Gastrocnemius medialis (tissue), 4 donors: Measurements from ENCODE around the gene WASF1. TPM values are rescaled to one million over a fixed set of nuclear protein-coding genes. Genes with fewer than 3 reads are reported as not detected.

Experiments used
- ATAC-seq, 2 donors: fragments of 150-250 bp; one replicate each; pipeline ENCODE4 v1.9.1; 2016
- DNase-seq, 2 donors: peaks; one replicate each; pipeline ENCODE4 v3.0.0-alpha.2; 2019
- H3K27ac ChIP-seq, 4 donors: fragments of 200-600 bp; sonication (generic); 1 replicate in 1 of 4; 2 replicates in 3 of 4; pipeline ENCODE4 v1.5.1; 2016 to 2018; ENCODE audit warnings: mild to moderate bottlenecking in 2 of 4, moderate library complexity in 1 of 4
- H3K27me3 ChIP-seq, 3 donors: fragments of 200-600 bp; sonication (generic) in 2 of 3; 1 replicate in 1 of 3; 2 replicates in 2 of 3; pipeline versions ENCODE4 v1.5.1 to v1.6.0; 2016 to 2019; ENCODE audit warnings: mild to moderate bottlenecking in 1 of 3, moderate library complexity in 1 of 3
- H3K36me3 ChIP-seq, 2 donors: fragments of 200-600 bp; sonication (generic) in 1 of 2; one replicate each; pipeline ENCODE4 v1.5.1; 2017 to 2018
- H3K4me1 ChIP-seq, 2 donors: fragments of 200-600 bp; sonication (generic) in 1 of 2; one replicate each; pipeline ENCODE4 v1.5.1; 2016 to 2017; ENCODE audit warnings: mild to moderate bottlenecking in 2 of 2
- H3K4me3 ChIP-seq, 4 donors: fragments of 200-600 bp; sonication (generic) in 3 of 4; 1 replicate in 1 of 4; 2 replicates in 3 of 4; pipeline ENCODE4 v1.5.1; 2016 to 2019; ENCODE audit warnings: mild to moderate bottlenecking in 2 of 4
- H3K9me3 ChIP-seq, 3 donors: fragments of 200-600 bp; sonication (generic) in 2 of 3; 1 replicate in 1 of 3; 2 replicates in 2 of 3; pipeline ENCODE4 v1.5.1; 2016 to 2019
- POLR2A ChIP-seq, 2 donors: fragments of 450-650 bp; IDR thresholded peaks; one replicate each; pipeline ENCODE4 v1.6.1; 2017; ENCODE audit warnings: antibody characterized with exemption in 2 of 2, mild to moderate bottlenecking in 2 of 2, moderate library complexity in 2 of 2
- in situ Hi-C, 4 donors: fragments of 200-750 bp; cut with MboI; loops; one replicate each; pipeline versions ENCODE4 v1.15.0 to v1.8.0; 2017; ENCODE audit warnings: low sequenced_read_pairs in 4 of 4
- intact Hi-C: fragments of 100-400 bp; cut with DNase I; formaldehyde crosslinking; loops from one replicate; pipeline ENCODE4 v1.15.1; 2023; ENCODE audit warnings: low total_unique reads
- total RNA-seq, 4 donors: library from RNA; depleted of rRNA; stranded (reverse); fragments of >200 nt; gene quantifications; one replicate each; pipeline versions ENCODE4 v1.1.0 to v1.2.3, GENCODE V29; 2016
- TF ChIP-seq, protein P1 (sequence below), 5 experiments: fragments of 450-650 bp in 3 of 5; fragments of 200-600 bp in 2 of 5; sonication (generic) in 2 of 5; IDR thresholded peaks in 4 of 5; conservative IDR thresholded peaks in 1 of 5; 1 replicate in 4 of 5; 2 replicates in 1 of 5; pipeline ENCODE4 v1.5.1; 2016 to 2019; ENCODE audit warnings: antibody characterized with exemption in 5 of 5, mild to moderate bottlenecking in 3 of 5, moderate library complexity in 3 of 5

Gene WASF1
- total RNA-seq, 4 donors from 2014 or later = 0.41 to 2.7 (median 1.4) TPM

DNA sequence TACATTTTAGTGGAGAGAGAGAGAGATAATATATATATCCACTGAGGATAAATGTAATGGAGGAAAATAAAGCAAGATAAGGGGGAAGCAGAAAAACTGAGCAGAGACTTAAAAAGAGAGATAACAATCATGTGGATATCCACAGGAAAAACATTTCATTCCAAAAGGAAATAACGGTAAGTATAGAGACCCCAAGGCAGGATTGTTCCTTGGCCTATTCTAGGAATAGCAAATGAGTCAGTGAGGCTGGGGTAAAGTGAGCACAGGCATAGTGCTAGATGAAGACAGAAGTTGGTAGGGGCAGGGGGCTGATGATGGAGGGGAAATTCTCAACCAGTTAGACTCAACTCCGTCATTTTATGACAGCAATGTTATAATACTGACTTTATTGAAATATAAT lies 12.0 kb upstream of the WASF1 start:
- peaks cover 0 to 9% of the 10 kb centered on the region in 2 donors for H3K36me3 ChIP-seq
- H3K27me3 ChIP-seq = no peaks in the 10 kb centered on the region
- in situ Hi-C loops = loop anchor here in 3 of 4 donors (25.0 kb wide), 1 partner anchor 504 kb away; the partner anchor contains the start of genes AK9 (in 3 of the 3) and FIG4 (in 3 of the 3)
- no peak overlapping the region for H3K4me3 ChIP-seq
- no peak for DNase-seq
- no peak for ATAC-seq
- H3K27ac ChIP-seq = no peak overlapping the region
- TF ChIP-seq POLR2A (IDR thresholded peaks at IDR 0.05) = no peak
- TF ChIP-seq, protein P1, sequence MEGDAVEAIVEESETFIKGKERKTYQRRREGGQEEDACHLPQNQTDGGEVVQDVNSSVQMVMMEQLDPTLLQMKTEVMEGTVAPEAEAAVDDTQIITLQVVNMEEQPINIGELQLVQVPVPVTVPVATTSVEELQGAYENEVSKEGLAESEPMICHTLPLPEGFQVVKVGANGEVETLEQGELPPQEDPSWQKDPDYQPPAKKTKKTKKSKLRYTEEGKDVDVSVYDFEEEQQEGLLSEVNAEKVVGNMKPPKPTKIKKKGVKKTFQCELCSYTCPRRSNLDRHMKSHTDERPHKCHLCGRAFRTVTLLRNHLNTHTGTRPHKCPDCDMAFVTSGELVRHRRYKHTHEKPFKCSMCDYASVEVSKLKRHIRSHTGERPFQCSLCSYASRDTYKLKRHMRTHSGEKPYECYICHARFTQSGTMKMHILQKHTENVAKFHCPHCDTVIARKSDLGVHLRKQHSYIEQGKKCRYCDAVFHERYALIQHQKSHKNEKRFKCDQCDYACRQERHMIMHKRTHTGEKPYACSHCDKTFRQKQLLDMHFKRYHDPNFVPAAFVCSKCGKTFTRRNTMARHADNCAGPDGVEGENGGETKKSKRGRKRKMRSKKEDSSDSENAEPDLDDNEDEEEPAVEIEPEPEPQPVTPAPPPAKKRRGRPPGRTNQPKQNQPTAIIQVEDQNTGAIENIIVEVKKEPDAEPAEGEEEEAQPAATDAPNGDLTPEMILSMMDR (IDR thresholded peaks at IDR 0.05 in 4 of 5, conservative IDR thresholded peaks at IDR 0.05 in 1 of 5) = no peak
- H3K9me3 ChIP-seq = no peaks in the 10 kb centered on the region
- peaks cover 6 to 11% of the 10 kb centered on the region in 2 donors for H3K4me1 ChIP-seq
- intact Hi-C loops = no loop called here

DNA sequence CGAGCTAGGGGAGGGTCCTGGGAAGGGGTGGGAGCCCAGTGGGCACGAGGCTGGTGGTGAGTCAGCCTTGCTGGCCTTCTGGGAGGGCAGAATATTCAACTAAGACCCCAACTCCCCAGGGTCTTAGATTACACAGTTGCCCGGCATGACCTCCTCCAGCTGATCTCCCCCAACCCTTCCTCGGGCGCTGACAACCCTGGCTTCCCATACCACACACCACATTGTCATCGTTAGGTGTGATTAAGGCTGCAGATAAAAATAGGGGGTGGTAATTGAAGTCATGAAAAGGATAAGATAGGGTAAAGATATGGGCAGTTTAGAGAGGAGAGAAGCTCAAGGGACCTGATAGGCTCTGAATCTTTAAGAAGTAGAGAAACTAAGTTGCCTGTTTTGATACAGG lies 11.3 kb upstream of the WASF1 start:
- H3K4me3 ChIP-seq = no peak overlapping the region
- DNase-seq (no peak), ATAC-seq (no peak)
- intact Hi-C loops (no loop called here), in situ Hi-C loops (loop anchor here in 3 of 4 donors (25.0 kb wide), 1 partner anchor 503 kb away; the partner anchor contains the start of genes AK9 (in 3 of the 3) and FIG4 (in 3 of the 3))
- H3K9me3 ChIP-seq = no peaks in the 10 kb centered on the region
- H3K36me3 ChIP-seq = peaks cover 0 to 9% of the 10 kb centered on the region in 2 donors
- TF ChIP-seq POLR2A (IDR thresholded peaks at IDR 0.05) = no peak
- TF ChIP-seq, protein P1 (IDR thresholded peaks at IDR 0.05 in 4 of 5, conservative IDR thresholded peaks at IDR 0.05 in 1 of 5) = no peak
- H3K27me3 ChIP-seq = no peaks in the 10 kb centered on the region
- H3K27ac ChIP-seq = no peak overlapping the region
- peaks cover 6 to 16% of the 10 kb centered on the region in 2 donors for H3K4me1 ChIP-seq

DNA sequence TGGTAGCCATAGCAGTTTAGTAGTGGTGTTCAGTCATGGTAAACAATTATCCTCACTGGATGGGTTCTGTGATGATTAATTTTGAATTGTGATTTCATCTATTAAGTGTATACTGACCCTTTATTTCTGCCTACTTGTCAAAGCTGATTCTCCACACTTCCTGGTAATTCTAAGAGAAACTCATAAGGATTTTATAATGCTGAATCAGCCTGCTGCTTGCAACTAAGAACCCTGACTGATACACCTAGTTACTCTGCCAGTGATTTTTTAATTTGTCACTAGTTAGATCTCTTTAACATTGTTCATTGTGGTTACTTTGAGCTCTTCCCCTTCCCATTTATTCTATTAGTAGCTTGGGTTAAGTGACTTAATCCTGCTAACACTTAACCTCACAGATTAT lies 9.3 kb upstream of the WASF1 start:
- H3K9me3 ChIP-seq = no peaks in the 10 kb centered on the region
- H3K27me3 ChIP-seq = no peaks in the 10 kb centered on the region
- ATAC-seq (no peak), DNase-seq (no peak)
- no peak overlapping the region for H3K4me3 ChIP-seq
- in situ Hi-C loops (loop anchor here in 3 of 4 donors (25.0 kb wide), 1 partner anchor 501 kb away; the partner anchor contains the start of genes AK9 (in 3 of the 3) and FIG4 (in 3 of the 3)), intact Hi-C loops (loop anchor here (10.0 kb wide), 3 partner anchors 494 to 796 kb away; partner anchors contain the start of genes AK9, CDK19, FIG4 and RPF2)
- no peak overlapping the region for H3K27ac ChIP-seq
- peaks cover 16 to 29% of the 10 kb centered on the region in 2 donors for H3K4me1 ChIP-seq
- TF ChIP-seq, protein P1 (IDR thresholded peaks at IDR 0.05 in 4 of 5, conservative IDR thresholded peaks at IDR 0.05 in 1 of 5) = no peak
- TF ChIP-seq POLR2A (IDR thresholded peaks at IDR 0.05) = no peak
- peaks cover 0 to 5% of the 10 kb centered on the region in 2 donors for H3K36me3 ChIP-seq

DNA sequence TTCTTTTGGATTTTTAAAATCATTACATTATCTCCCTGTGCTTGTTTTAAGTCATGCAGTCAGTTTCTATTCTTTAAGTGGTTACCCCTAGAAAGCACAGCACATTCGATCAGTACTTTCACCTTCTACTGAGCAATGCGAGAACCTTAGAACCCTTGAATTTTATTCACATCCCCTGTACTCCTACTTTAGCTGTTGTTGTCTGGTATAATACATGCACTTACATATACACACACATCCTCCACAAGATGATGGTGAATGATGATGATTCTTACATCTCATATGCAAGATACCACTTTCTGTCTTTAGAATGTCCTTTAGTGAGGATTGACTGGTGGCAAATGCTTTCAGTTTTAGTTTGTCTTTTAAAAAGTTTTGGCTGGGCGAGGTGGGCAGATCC lies 6.4 kb upstream of the WASF1 start:
- Histone ChIP-seq H3K4me1 (peaks cover 36 to 45% of the 10 kb centered on the region in 2 donors), H3K27ac (no peak overlapping the region), H3K36me3 (no peaks in the 10 kb centered on the region), H3K9me3 (no peaks in the 10 kb centered on the region), H3K4me3 (no peak overlapping the region), H3K27me3 (no peaks in the 10 kb centered on the region)
- ATAC-seq = no peak
- no peak for TF ChIP-seq POLR2A (IDR thresholded peaks at IDR 0.05)
- TF ChIP-seq, protein P1 (IDR thresholded peaks at IDR 0.05 in 4 of 5, conservative IDR thresholded peaks at IDR 0.05 in 1 of 5) = no peak
- no peak for DNase-seq
- in situ Hi-C loops (loop anchor here in 3 of 4 donors (25.0 kb wide), 1 partner anchor 499 kb away; the partner anchor contains the start of genes AK9 (in 3 of the 3) and FIG4 (in 3 of the 3)), intact Hi-C loops (loop anchor here (10.0 kb wide), 3 partner anchors 491 to 799 kb away; partner anchors contain the start of genes AK9, CDK19, FIG4 and RPF2)
